Measurements from ENCODE around the gene NFAT5. TPM values are rescaled to one million over a fixed set of nuclear protein-coding genes. Genes with fewer than 3 reads are reported as not detected.

The NFAT5 gene
- total and polyA plus RNA-seq, 9 of the 15 experiments (the other 6 are each of a cell fraction or from before 2014, with no cell fraction given): 0.78 to 20.5 (median 12.4) TPM

DNA sequence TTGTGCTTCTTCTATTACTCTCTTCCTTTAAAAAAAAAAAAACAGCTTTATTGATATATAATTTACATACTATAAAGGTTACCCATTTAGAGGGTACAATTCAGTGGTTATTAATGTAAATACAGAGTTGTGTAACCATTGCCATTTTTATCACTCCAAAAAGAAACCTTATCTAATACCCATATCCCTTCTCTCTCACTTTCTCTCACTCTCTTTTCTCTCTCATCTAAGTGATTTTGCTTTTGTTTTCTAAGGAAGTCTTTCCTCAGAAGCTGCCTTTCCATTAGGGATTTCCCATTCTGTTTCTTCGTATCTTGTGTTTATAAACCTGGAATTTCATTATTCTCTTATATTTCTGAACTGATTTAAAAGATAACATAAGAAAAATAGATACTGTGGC lies 55.5 kb downstream of the NFAT5 start:
- ChIA-PET CTCF (ENCODE audit: low intra/inter-chr PET ratio) (no interaction called here), POLR2A (interaction anchor here (0.6 kb wide), 1 partner anchor 12 kb away, joined by 3 read pairs; no protein-coding TSS in a partner anchor)
- no peak overlapping the region for H3K9ac ChIP-seq (ENCODE audit: insufficient read depth in 1 of 2, low read depth in 2 of 2, low read length in 2 of 2)
- 100% methylated on average over 1 of the region's 1 CpG for WGBS (ENCODE audit: insufficient coverage, low coverage, missing lambda C conversion rate)
- H3K27me3 ChIP-seq (ENCODE audit: control insufficient read depth in 2 of 2, insufficient read depth in 2 of 2, low read length in 2 of 2): no peaks in the 10 kb centered on the region
- in situ Hi-C loops (cut with MboI): no loop called here
- H3K27ac ChIP-seq (ENCODE audit: extremely low read depth, low read depth, low read length): no peak overlapping the region
- ATAC-seq: no peak
- no peak overlapping the region for H3K4me2 ChIP-seq (ENCODE audit: insufficient read depth, low read length)
- no peak for FAIRE-seq
- no peaks in the 10 kb centered on the region; the same call in 1 of the 2 replicates for H4K20me1 ChIP-seq (replicated peaks; ENCODE audit: control insufficient read depth, insufficient read depth, low read length)
- no peak overlapping the region for H2AFZ ChIP-seq (ENCODE audit: low read depth, low read length)
- no peaks in the 10 kb centered on the region for H3K9me1 ChIP-seq (ENCODE audit: control insufficient read depth, insufficient read depth, low read length)
- no peaks in the 10 kb centered on the region for H3K9me3 ChIP-seq (replicated peaks; ENCODE audit: control insufficient read depth, insufficient read depth, low read depth, low read length)
- BruUV-seq (replicated peaks): no TSS peak
- DNase-seq (ENCODE audit: extremely low read depth in 1 of 4, low spot score in 3 of 4): no peak
- H3K4me1 ChIP-seq (replicated peaks in 1 of 2; ENCODE audit: control insufficient read depth in 2 of 2, insufficient read depth in 2 of 2, low read length in 2 of 2): peaks cover 4 to 12% of the 10 kb centered on the region in 2 experiments; a peak in 3 of 5 replicates
- H3K36me3 ChIP-seq (ENCODE audit: control insufficient read depth, insufficient read depth, low read length): peaks cover 7% of the 10 kb centered on the region; the same call in 2 of the 3 replicates
- intact Hi-C loops (cut with micrococcal nuclease): no loop called here
- no peak overlapping the region for H3K4me3 ChIP-seq
- peaks cover 46% of the 10 kb centered on the region for H3K79me2 ChIP-seq (ENCODE audit: control insufficient read depth, insufficient read depth, low read length)
- TF ChIP-seq EZH2 (IDR thresholded peaks at IDR 0.05; ENCODE audit: borderline replicate concordance, low read depth, low read length): no peak
- no peak for TF ChIP-seq WHSC1 (IDR thresholded peaks at IDR 0.05; ENCODE audit: low read length)
- TF ChIP-seq TCFL5 (CRISPR knock-in tag; conservative IDR thresholded peaks at IDR 0.05): no peak
- TF ChIP-seq CXXC5 (CRISPR knock-in tag; IDR thresholded peaks at IDR 0.05): no peak
- no peak for TF ChIP-seq NFATC3 (IDR thresholded peaks at IDR 0.05)
- TF ChIP-seq TCF7 (IDR thresholded peaks at IDR 0.05; ENCODE audit: borderline replicate concordance): no peak
- TF ChIP-seq SAFB (IDR thresholded peaks at IDR 0.05; ENCODE audit: borderline replicate concordance, low read depth, low read length): no peak
- TF ChIP-seq, protein P1, sequence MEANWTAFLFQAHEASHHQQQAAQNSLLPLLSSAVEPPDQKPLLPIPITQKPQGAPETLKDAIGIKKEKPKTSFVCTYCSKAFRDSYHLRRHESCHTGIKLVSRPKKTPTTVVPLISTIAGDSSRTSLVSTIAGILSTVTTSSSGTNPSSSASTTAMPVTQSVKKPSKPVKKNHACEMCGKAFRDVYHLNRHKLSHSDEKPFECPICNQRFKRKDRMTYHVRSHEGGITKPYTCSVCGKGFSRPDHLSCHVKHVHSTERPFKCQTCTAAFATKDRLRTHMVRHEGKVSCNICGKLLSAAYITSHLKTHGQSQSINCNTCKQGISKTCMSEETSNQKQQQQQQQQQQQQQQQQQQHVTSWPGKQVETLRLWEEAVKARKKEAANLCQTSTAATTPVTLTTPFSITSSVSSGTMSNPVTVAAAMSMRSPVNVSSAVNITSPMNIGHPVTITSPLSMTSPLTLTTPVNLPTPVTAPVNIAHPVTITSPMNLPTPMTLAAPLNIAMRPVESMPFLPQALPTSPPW (CRISPR knock-in tag; IDR thresholded peaks at IDR 0.05): no peak
- TF ChIP-seq, protein P2, sequence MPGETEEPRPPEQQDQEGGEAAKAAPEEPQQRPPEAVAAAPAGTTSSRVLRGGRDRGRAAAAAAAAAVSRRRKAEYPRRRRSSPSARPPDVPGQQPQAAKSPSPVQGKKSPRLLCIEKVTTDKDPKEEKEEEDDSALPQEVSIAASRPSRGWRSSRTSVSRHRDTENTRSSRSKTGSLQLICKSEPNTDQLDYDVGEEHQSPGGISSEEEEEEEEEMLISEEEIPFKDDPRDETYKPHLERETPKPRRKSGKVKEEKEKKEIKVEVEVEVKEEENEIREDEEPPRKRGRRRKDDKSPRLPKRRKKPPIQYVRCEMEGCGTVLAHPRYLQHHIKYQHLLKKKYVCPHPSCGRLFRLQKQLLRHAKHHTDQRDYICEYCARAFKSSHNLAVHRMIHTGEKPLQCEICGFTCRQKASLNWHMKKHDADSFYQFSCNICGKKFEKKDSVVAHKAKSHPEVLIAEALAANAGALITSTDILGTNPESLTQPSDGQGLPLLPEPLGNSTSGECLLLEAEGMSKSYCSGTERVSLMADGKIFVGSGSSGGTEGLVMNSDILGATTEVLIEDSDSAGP (CRISPR knock-in tag; IDR thresholded peaks at IDR 0.05): no peak
- TF ChIP-seq, protein P3, sequence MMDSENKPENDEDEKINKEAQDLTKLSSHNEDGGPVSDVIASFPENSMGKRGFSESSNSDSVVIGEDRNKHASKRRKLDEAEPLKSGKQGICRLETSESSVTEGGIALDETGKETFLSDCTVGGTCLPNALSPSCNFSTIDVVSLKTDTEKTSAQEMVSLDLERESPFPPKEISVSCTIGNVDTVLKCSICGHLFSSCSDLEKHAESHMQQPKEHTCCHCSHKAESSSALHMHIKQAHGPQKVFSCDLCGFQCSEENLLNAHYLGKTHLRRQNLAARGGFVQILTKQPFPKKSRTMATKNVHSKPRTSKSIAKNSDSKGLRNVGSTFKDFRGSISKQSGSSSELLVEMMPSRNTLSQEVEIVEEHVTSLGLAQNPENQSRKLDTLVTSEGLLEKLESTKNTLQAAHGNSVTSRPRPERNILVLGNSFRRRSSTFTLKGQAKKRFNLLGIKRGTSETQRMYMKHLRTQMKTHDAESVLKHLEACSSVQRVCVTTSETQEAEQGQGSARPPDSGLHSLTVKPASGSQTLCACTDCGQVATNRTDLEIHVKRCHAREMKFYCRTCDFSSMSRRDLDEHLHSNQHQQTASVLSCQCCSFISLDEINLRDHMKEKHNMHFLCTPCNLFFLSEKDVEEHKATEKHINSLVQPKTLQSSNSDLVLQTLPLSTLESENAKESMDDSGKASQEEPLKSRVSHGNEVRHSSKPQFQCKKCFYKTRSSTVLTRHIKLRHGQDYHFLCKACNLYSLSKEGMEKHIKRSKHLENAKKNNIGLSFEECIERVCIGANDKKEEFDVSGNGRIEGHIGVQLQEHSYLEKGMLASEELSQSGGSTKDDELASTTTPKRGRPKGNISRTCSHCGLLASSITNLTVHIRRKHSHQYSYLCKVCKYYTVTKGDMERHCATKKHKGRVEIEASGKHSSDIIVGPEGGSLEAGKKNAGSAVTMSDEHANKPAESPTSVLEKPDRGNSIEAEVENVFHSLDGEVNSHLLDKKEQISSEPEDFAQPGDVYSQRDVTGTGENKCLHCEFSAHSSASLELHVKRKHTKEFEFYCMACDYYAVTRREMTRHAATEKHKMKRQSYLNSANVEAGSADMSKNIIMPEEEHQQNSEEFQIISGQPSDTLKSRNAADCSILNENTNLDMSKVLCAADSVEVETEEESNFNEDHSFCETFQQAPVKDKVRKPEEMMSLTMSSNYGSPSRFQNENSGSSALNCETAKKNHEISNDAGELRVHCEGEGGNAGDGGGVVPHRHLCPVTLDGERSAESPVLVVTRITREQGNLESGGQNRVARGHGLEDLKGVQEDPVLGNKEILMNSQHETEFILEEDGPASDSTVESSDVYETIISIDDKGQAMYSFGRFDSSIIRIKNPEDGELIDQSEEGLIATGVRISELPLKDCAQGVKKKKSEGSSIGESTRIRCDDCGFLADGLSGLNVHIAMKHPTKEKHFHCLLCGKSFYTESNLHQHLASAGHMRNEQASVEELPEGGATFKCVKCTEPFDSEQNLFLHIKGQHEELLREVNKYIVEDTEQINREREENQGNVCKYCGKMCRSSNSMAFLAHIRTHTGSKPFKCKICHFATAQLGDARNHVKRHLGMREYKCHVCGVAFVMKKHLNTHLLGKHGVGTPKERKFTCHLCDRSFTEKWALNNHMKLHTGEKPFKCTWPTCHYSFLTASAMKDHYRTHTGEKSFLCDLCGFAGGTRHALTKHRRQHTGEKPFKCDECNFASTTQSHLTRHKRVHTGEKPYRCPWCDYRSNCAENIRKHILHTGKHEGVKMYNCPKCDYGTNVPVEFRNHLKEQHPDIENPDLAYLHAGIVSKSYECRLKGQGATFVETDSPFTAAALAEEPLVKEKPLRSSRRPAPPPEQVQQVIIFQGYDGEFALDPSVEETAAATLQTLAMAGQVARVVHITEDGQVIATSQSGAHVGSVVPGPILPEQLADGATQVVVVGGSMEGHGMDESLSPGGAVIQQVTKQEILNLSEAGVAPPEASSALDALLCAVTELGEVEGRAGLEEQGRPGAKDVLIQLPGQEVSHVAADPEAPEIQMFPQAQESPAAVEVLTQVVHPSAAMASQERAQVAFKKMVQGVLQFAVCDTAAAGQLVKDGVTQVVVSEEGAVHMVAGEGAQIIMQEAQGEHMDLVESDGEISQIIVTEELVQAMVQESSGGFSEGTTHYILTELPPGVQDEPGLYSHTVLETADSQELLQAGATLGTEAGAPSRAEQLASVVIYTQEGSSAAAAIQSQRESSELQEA (IDR thresholded peaks at IDR 0.05; ENCODE audit: low read depth): no peak
- no peak for TF ChIP-seq PTBP1 (IDR thresholded peaks at IDR 0.05; ENCODE audit: low read depth, low read length)
- TF ChIP-seq NFE2L1 (tag; IDR thresholded peaks at IDR 0.05; ENCODE audit: borderline replicate concordance, low read depth): no peak

Data from K562 (cell line).